Endothelial cell of umbilical vein (primary cell): ENCODE data around the gene NPLOC4. TPM values are rescaled to one million over a fixed set of nuclear protein-coding genes. Genes with fewer than 3 reads are reported as not detected.

Experiments used
- BruUV-seq: library from RNA; stranded (reverse); fragments of 400-500 nt; replicated peaks from 2 replicates; lab custom pipeline; 2021; lab: Mats Ljungman, UMichigan
- CTCF ChIA-PET: fragments of 300-600, 350-600 bp; sonication (Branson Sonifier 250); formaldehyde crosslinking; loops from one replicate; lab custom pipeline; 2021; ENCODE audit warnings: antibody characterized with exemption, inconsistent platforms; lab: Charles Lee
- POLR2A ChIA-PET: fragments of 300-600, 350-600 bp; sonication (Branson Sonifier 250); formaldehyde crosslinking; loops from one replicate; lab custom pipeline; 2021; ENCODE audit warnings: antibody characterized with exemption, inconsistent platforms; lab: Charles Lee
- DNase-seq: peaks from one replicate; pipeline ENCODE4 v3.0.0-alpha.2; 2011; ENCODE audit warnings: low read depth, low spot score
- FAIRE-seq: peaks from 2 replicates; lab custom pipeline; 2011; peaks lifted over from hg19 to GRCh38; lab: Jason Lieb, UNC
- H2AFZ ChIP-seq: 2 replicates; pipeline ENCODE4 v1.6.0; 2012; ENCODE audit warnings: low read depth, low read length, control low read depth, inconsistent platforms
- H3K27ac ChIP-seq: 2 replicates; pipeline ENCODE4 v1.5.1; 2011; ENCODE audit warnings: low read depth, mild to moderate bottlenecking, control low read depth, low read length, moderate library complexity; ENCODE audit not compliant: insufficient read depth
- H3K27me3 ChIP-seq, 2 experiments: 2 replicates each; pipeline versions ENCODE4 v1.6.0 to v1.6.1; 2011; ENCODE audit warnings: low read length in 2 of 2, mixed read lengths in 1 of 2; ENCODE audit not compliant: control insufficient read depth in 2 of 2, insufficient read depth in 2 of 2
- H3K36me3 ChIP-seq, 2 experiments: 2 replicates in 1 of 2; 3 replicates in 1 of 2; pipeline ENCODE4 v1.5.1; 2011; ENCODE audit warnings: low read length in 2 of 2, mild to moderate bottlenecking in 1 of 2, moderate library complexity in 1 of 2; ENCODE audit not compliant: control insufficient read depth in 2 of 2, insufficient read depth in 2 of 2; ENCODE audit errors: extremely low read depth in 1 of 2
- H3K4me1 ChIP-seq: 3 replicates; pipeline ENCODE4 v1.5.1; 2011; ENCODE audit warnings: mild to moderate bottlenecking, low read length; ENCODE audit not compliant: control insufficient read depth, insufficient read depth; ENCODE audit errors: extremely low read depth
- H3K4me2 ChIP-seq: 2 replicates; pipeline ENCODE4 v1.6.1; 2011; ENCODE audit warnings: low read length, control low read depth, mixed read lengths; ENCODE audit not compliant: insufficient read depth
- H3K4me3 ChIP-seq, 3 experiments: fragments of 200-600 bp in 1 of 3; sonication (generic), shearing (Covaris generic) in 1 of 3; replicated peaks in 1 of 3; 2 replicates each; pipeline ENCODE4 v1.5.1; 2011 to 2016; ENCODE audit warnings: control low read depth in 3 of 3, low read length in 3 of 3, mild to moderate bottlenecking in 2 of 3, inconsistent platforms in 1 of 3, low read depth in 1 of 3, moderate library complexity in 1 of 3; ENCODE audit not compliant: insufficient read depth in 1 of 3
- H3K79me2 ChIP-seq: 2 replicates; pipeline ENCODE4 v1.6.0; 2012; ENCODE audit warnings: low read length, inconsistent platforms; ENCODE audit not compliant: control insufficient read depth, insufficient read depth
- H3K9ac ChIP-seq: replicated peaks from 2 replicates; pipeline ENCODE3; 2011; ENCODE audit warnings: low read length, control low read depth; ENCODE audit not compliant: insufficient read depth; ENCODE audit errors: extremely low read depth
- H3K9me1 ChIP-seq: replicated peaks from 3 replicates; pipeline ENCODE4 v1.6.0; 2011; ENCODE audit warnings: mild to moderate bottlenecking, low read length; ENCODE audit not compliant: control insufficient read depth, insufficient read depth; ENCODE audit errors: extremely low read depth
- H3K9me3 ChIP-seq: replicated peaks from 2 replicates; pipeline ENCODE4 v1.5.1; 2012; ENCODE audit warnings: low read length, inconsistent platforms; ENCODE audit not compliant: control insufficient read depth, insufficient read depth
- H4K20me1 ChIP-seq: replicated peaks from 2 replicates; pipeline ENCODE3; 2011; ENCODE audit warnings: mild to moderate bottlenecking, low read length; ENCODE audit not compliant: control insufficient read depth, insufficient read depth; ENCODE audit errors: extremely low read depth
- EZH2 ChIP-seq: IDR thresholded peaks from 2 replicates; pipeline ENCODE4 v1.6.1; 2012; ENCODE audit warnings: borderline replicate concordance, low read depth, mild to moderate bottlenecking, moderate library complexity, low read length, inconsistent platforms; ENCODE audit not compliant: severe bottlenecking
- FOS ChIP-seq: IDR thresholded peaks from 2 replicates; pipeline ENCODE4 v1.6.1; 2011; ENCODE audit warnings: mild to moderate bottlenecking, low read length, moderate library complexity, borderline replicate concordance; ENCODE audit not compliant: insufficient read depth
- GATA2 ChIP-seq: IDR thresholded peaks from 2 replicates; pipeline ENCODE4 v1.7.0; 2011; ENCODE audit warnings: low read depth, mild to moderate bottlenecking, moderate library complexity, mixed read lengths, low read length; ENCODE audit not compliant: insufficient read length, insufficient read depth
- JUN ChIP-seq: IDR thresholded peaks from 2 replicates; pipeline ENCODE4 v1.6.1; 2011; ENCODE audit warnings: borderline replicate concordance, low read depth; ENCODE audit not compliant: insufficient read length, insufficient read depth
- MYC ChIP-seq: IDR thresholded peaks from one replicate; pipeline ENCODE4 v1.6.1; 2011; ENCODE audit warnings: mild to moderate bottlenecking, low read depth, low read length
- POLR2A ChIP-seq: IDR thresholded peaks from 2 replicates; pipeline ENCODE4 v1.6.1; 2012; ENCODE audit warnings: low read depth, mild to moderate bottlenecking, control low read depth, low read length
- POLR2AphosphoS5 ChIP-seq: IDR thresholded peaks from 2 replicates; pipeline ENCODE4 v1.6.1; 2012; ENCODE audit warnings: low read depth, mild to moderate bottlenecking, control low read depth, low read length, moderate library complexity; ENCODE audit not compliant: insufficient read depth
- dilution Hi-C: fragments of 300-500 bp; cut with MboI; formaldehyde crosslinking; loops from one replicate; pipeline ENCODE4 v1.15.0; 2019; ENCODE audit warnings: low sequenced_read_pairs; ENCODE audit not compliant: extremely low pct_ligation_motif_present
- intact Hi-C: fragments of 100-400 bp; cut with micrococcal nuclease; formaldehyde crosslinking; loops from one replicate; pipeline ENCODE4 v1.10.0; 2022
- polyA plus RNA-seq, 4 experiments: library from polyadenylated mRNA; depleted of rRNA in 3 of 4; stranded (reverse) in 3 of 4; unstranded in 1 of 4; fragments of >200 nt; gene quantifications; 2 replicates each; pipeline versions ENCODE4 v1.2.1 to v1.2.3, GENCODE V29; 2011 to 2012; ENCODE audit warnings: missing spikeins in 1 of 4
- total RNA-seq: library from RNA; stranded (reverse); gene quantifications from 2 replicates; pipeline ENCODE4 v1.2.3, GENCODE V29; 2021

The NPLOC4 gene
- total and polyA plus RNA-seq, 2 donors (not counting 3 experiments of a cell fraction or from before 2014, with no cell fraction given), result 150 to 175 TPM

DNA sequence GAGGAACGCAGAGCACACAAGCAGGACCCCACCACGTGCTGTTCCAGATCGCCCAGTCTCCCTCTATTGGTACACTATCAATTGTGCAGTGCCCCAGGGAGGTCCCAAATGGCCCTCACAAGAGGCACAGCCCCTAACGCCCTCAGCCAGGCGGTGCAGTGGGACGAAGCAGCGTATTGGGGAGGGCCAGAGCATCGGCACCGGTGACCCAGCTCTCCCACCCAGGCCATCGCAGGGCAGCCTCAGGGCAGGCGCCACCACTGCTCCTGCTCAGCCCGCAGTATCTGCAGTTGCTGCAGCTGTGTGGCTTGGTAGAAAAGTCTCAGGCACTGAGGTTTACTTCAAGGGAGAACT, 78.8 kb downstream of the NPLOC4 start:
- Histone ChIP-seq H3K79me2 (peaks cover 1% of the 10 kb centered on the region), H3K27ac (no peak overlapping the region), H3K9me1 (no peaks in the 10 kb centered on the region), H3K4me3 (no peak overlapping the region), H3K36me3 (peaks cover 0 to 33% of the 10 kb centered on the region in 2 experiments), H3K9ac (no peak overlapping the region), H3K4me1 (peaks cover 47% of the 10 kb centered on the region), H4K20me1 (no peaks in the 10 kb centered on the region), H3K4me2 (no peak overlapping the region), H2AFZ (no peak overlapping the region), H3K27me3 (no peaks in the 10 kb centered on the region), H3K9me3 (no peaks in the 10 kb centered on the region)
- DNase-seq (no peak), FAIRE-seq (no peak)
- POLR2A ChIA-PET, result interaction anchor here (0.9 kb wide), 1 partner anchor 8 kb away, joined by 3 read pairs; no protein-coding TSS in a partner anchor
- no peak for TF ChIP-seq GATA2
- no peak for TF ChIP-seq EZH2
- dilution Hi-C loops, result no loop called here
- no TSS peak for BruUV-seq
- intact Hi-C loops, result loop anchor here (1.0 kb wide), 1 partner anchor 8 kb away; no protein-coding TSS in a partner anchor
- CTCF ChIA-PET, result interaction anchor here (1.1 to 1.7 kb wide), 4 partner anchors 9 to 42 kb away, joined by 3 to 9 read pairs (median 6); no protein-coding TSS in a partner anchor

DNA sequence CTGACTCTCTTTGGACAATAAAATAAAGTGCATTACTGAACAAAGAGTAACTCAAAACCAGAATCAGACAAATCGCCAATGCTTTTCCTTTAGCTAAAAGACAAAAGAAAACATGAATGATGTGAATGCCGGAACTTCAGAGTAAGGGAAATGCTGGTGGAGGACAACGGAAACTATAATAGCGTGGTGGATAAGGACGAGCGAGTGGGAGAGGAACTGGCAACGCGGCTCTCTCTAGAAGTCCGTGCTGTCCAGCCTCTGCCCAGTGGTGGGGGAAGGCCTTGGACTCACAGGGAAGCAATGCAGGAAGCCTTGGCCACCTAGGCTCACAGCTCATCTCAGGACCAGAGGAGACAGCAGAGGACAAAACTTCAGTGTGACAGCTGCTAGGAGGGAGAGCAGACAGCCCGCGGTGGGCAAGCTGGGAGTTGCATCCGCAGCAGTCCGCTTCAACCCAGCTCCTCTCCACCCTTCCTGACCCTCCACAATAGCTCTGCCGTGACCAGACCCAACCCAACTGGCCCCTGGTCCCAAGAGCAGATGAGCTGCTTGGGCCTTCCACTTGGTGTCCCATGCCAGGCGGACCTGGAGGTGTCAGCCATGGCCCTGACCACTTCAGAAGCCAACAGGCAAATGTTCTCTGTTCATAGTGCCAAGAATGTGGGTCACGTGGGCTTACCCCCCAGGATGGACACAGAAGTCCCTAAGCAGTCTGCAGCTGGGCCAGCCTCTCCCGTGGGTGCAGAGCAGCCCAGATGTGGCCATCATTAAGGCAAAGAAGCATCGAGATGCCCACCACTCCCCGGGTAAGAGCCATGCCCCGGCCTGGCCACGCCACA, 79.4 kb downstream of the NPLOC4 start:
- no peak for TF ChIP-seq POLR2AphosphoS5
- no peak for TF ChIP-seq JUN
- peak; percentile 3 for TF ChIP-seq POLR2A
- no peak for TF ChIP-seq FOS
- TF ChIP-seq MYC, result no peak
- FAIRE-seq (no peak), DNase-seq (no peak)
- ChIA-PET POLR2A (interaction anchor here (0.9 kb wide), 1 partner anchor 9 kb away, joined by 3 read pairs; no protein-coding TSS in a partner anchor), CTCF (interaction anchor here (1.0 to 1.7 kb wide), 6 partner anchors 9 to 44 kb away, joined by 3 to 9 read pairs (median 4); no protein-coding TSS in a partner anchor)
- intact Hi-C loops (loop anchor here (1.0 kb wide), 1 partner anchor 9 kb away; no protein-coding TSS in a partner anchor), dilution Hi-C loops (no loop called here)
- Histone ChIP-seq H3K9ac (no peak overlapping the region), H4K20me1 (no peaks in the 10 kb centered on the region), H3K9me3 (no peaks in the 10 kb centered on the region), H2AFZ (no peak overlapping the region), H3K4me3 (no peak overlapping the region), H3K4me2 (no peak overlapping the region), H3K27ac (peak overlapping the region; percentile 22), H3K36me3 (peaks cover 0 to 33% of the 10 kb centered on the region in 2 experiments), H3K4me1 (peaks cover 50% of the 10 kb centered on the region), H3K79me2 (no peaks in the 10 kb centered on the region), H3K9me1 (no peaks in the 10 kb centered on the region), H3K27me3 (no peaks in the 10 kb centered on the region)
- no TSS peak for BruUV-seq
